HPDE6-E6E7 (cell line): ENCODE data around the gene SMARCB1.

Source experiments
- DNase-seq: peaks from one replicate; pipeline ENCODE4 v3.0.0; 2011; ENCODE audit warnings: missing footprints; ENCODE audit errors: extremely low spot score

The SMARCB1 gene

GRCh38 chr22:23780146-23780748, 6.5 kb upstream of the SMARCB1 start:
- DNase-seq, result no peak

GRCh38 chr22:23781065-23781464, 5.7 kb upstream of the SMARCB1 start:
- DNase-seq, result no peak

DNA sequence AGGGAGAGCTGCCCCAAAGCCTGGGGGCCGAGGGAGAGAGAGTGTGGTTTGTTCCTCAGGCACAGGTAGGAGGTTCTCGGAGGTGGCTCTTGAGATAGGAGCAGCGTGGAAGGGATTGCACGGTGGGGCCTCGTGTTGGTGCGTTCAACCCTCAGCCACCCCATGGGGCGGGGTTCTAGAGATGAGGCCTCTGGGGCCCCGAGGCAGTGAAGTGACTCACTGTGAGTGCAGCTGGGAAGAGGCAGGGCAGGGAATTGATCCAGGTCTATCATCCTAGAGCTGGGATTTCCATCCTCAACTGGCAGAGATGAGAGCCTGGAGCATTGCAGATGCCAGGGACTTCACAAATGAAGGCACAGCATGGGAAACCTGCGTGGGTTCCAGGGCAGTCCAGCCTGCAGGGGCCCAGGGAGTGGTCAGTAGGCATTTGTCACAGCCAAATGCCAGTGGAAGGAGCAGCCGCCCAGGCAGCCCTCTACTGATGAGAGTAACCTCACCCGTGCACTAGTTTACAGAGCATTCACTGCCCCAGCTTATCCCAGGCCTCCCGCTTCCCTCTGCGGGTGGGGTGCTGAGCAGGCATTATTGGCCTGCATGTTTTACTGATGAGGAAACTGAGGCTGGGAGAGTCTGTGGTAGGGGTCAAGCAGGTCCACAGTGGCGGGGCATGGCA, 5.1 kb upstream of the SMARCB1 start:
- peak; percentile 83 for DNase-seq

- no peak for DNase-seq
Observed at GRCh38 chr22:23782252-23782651, 4.5 kb upstream of the SMARCB1 start.

GRCh38 chr22:23782703-23783102, 4.1 kb upstream of the SMARCB1 start:
- DNase-seq, result no peak

GRCh38 chr22:23783265-23784150, 3.3 kb upstream of the SMARCB1 start:
- no peak for DNase-seq

- DNase-seq, result no peak
Observed at GRCh38 chr22:23784215-23784732, 2.5 kb upstream of the SMARCB1 start.

- no peak for DNase-seq
Observed at GRCh38 chr22:23786261-23786710, 480 bp upstream of the SMARCB1 start.

- DNase-seq, result no peak
Observed at GRCh38 chr22:23787600-23787896, 782 bp downstream of the SMARCB1 start.

DNA sequence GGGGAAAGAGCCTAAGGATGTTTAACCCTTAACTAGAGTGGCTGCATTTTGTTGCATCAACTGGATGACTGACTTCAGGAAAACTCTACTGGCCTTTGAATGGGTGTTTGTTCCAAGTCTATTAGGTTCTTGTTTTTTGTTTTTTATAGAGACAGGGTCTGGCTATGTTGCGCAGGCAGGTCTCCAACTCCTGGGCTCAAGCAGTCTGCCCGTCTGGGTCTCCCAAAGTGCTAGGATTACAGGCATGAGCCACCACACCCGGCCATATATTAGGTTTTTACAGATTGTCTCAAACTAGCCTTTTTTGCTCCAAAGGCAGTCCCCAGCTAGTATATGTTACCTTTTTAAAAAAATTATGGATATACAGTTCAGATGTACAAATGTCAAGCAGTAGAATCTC, 1.1 kb downstream of the SMARCB1 start:
- no peak for DNase-seq

- DNase-seq, result no peak
Observed at GRCh38 chr22:23789121-23789520, 2.4 kb downstream of the SMARCB1 start.

- no peak for DNase-seq
Observed at GRCh38 chr22:23789638-23790037, 2.9 kb downstream of the SMARCB1 start.

DNA sequence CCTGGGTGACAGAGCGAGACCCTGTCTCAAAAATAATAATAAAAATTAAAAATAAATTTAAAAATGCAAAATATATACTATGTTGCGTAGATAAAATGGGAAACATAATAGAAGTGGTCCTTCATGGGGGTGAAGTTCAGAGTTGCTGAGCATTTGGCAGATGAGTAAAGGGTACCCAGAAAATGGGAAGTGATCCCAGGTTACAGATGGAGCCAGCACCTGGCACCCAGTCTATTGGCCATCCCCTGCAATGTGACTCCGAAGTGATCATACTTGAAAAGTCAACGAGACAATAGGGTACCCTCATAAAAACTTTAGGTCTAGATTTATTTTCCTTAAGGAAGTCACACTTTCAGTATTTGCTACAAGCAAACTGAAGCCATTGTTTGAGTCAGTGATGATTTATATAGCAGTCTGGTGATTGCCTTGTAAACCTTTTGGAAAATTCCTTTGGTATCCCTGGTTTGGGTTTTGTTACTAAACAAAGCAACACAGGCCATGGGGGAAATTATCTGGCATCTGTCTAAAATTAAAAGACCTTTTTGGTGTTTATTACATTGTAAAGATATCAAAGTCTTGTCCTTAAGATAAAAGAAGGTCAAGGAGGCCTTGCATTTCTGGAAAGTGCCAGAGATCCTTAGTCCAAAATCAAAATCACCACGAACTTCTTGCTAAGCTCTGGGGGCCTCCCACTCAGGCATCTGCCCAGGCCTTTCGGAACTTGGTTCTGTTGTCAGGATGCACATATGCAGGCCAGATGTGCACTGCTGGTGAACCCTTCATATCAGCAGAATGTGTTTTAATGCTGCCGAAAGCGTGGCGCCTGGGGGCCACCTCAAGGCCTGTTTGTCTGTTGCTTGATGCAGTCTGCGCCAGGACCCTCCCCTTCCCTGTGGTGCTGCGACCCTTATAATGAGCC, 4.3 kb downstream of the SMARCB1 start:
- no peak for DNase-seq

DNA sequence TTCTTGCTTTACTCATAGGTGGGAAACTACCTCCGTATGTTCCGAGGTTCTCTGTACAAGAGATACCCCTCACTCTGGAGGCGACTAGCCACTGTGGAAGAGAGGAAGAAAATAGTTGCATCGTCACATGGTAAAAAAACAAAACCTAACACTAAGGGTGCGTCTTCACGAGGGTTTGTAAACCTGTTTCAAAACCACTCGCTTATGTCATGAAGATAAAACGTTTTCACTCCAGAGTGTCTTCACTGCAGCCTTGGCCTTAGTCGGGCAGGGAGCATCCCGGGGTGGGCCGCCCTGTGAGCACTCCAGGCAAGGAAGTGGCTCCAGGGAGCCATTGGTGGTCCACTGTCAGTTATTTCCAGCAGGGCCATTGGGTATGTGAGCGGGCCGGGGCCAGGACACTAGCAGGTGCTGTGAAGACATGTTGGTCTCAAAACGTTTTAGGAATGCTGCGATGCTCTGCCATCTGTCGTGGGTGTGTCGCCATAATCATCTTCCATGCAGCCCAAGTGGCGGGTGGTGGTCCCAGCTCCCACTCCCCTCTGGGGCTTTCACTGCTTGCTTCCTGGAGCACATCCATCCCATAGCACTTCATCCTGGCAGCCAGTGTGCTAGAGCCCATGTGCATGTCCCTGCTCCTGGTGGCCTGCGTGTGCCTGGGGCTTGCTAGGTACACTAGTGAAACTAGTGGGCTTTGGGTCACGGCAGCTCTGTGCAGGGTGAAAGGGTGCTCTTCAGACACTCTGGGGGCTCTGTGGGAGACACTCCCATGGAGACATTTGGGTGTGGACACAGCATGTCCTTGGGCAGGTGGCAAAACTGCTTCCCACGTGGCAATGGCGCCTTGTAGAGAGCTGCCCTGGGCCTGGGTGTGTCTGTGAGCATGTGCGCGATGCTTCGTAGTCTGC, 5.2 kb downstream of the SMARCB1 start:
- no peak for DNase-seq

DNA sequence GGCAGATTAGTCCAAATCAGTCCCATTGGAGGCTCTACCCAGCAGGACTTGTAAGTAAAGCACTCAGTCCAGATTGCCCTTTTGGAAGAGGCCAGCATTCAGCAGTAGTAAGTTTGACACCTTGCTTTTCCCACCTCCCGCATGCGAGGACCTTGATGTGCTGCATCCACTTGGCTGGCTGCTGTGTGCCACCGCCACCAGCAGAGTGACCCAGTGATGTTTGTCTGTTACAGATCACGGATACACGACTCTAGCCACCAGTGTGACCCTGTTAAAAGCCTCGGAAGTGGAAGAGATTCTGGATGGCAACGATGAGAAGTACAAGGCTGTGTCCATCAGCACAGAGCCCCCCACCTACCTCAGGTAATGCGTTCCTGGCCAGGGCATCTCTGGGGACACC, 6.6 kb downstream of the SMARCB1 start:
- DNase-seq, result no peak

DNA sequence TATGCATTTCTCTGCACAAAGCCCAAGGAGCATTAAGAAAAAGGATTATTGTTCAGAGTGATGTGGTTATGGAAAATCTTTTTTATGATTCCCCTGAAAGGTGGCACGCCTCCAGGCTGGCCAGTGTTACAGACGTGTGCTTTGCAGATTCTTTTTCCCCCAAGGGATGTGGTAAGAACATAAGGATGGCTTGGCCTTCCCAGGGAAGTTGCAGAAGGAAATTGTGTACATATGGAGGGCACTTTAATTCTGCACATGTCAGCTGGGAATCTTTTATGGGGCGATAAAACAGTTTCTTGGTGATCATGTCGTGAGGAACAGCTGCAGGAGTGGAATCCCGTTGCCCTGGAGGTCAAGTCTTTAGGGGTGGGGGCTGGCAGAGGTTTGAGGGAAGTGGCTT, 9.7 kb downstream of the SMARCB1 start:
- DNase-seq, result no peak

DNA sequence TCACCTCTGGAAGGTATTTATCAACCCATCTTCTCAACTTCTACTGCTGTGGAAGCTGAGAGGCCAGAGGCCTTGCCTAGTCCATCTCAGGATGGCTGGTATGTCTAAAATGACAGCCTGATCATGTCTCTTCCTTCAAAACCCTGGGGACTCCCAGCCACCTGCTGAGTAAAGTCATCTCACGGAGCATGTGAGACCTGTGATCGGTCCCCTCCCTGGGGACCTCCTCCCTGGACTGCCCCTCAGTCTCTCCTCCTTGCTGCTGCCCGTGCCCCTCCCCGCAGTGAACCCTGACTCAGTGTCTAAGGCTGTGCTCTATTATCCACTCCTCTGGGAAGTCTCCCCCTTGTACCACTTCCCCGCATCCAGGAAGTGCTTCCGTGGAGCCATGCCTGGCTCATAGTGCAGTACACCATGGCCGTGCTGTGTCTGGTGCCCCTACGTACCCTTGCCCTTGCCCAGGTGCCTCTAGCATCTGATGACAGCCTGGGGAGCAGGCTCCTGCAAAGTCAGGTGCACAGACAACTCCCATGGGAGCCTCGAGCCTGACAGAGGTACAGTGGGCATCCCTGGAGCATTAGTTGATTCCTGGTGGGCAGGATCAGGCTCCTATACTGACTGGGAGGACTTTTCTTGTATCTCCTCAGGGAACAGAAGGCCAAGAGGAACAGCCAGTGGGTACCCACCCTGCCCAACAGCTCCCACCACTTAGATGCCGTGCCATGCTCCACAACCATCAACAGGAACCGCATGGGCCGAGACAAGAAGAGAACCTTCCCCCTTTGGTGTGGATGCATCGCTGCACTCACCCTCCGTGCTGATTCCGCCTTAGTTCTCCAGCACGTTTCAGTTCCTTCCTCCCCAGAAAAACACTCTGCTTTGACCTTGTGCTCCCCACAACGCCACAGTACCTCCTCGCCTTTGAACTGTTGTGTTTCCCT, 13.8 kb downstream of the SMARCB1 start:
- no peak for DNase-seq

GRCh38 chr22:23801238-23801821, 14.6 kb downstream of the SMARCB1 start:
- no peak for DNase-seq

DNA sequence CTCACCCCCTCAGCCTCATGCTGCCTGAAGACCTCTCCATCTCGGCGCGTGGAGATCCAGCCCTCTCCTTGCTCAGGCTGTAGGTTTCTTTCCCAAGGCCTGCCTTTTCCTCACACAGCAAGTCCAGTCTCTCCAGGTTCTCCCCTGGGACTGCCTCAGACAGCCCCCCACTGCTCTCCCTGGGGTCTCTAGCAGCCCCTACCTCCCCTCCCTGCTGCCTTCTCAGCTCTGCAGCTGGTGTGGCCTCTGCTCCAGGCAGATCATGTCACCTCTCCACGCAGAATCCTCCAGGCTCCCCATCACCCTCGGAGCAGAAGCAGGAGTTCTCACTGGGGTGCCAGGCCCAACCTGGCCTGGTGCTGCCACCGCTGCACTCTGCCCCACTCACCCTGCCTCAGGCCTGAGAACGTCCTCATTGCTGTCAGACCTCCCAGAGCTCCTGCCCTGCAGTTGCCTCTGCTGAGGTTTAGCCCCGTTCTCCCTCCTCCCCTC, 15.2 kb downstream of the SMARCB1 start:
- DNase-seq, result no peak
